ENCODE measurements around the gene ELL2. TPM values are rescaled to one million over a fixed set of nuclear protein-coding genes. Genes with fewer than 3 reads are reported as not detected.

The ELL2 gene
- polyA plus RNA-seq, 6 donors from 2014 or later, result 6.3 to 10.1 (median 8.3) TPM

DNA sequence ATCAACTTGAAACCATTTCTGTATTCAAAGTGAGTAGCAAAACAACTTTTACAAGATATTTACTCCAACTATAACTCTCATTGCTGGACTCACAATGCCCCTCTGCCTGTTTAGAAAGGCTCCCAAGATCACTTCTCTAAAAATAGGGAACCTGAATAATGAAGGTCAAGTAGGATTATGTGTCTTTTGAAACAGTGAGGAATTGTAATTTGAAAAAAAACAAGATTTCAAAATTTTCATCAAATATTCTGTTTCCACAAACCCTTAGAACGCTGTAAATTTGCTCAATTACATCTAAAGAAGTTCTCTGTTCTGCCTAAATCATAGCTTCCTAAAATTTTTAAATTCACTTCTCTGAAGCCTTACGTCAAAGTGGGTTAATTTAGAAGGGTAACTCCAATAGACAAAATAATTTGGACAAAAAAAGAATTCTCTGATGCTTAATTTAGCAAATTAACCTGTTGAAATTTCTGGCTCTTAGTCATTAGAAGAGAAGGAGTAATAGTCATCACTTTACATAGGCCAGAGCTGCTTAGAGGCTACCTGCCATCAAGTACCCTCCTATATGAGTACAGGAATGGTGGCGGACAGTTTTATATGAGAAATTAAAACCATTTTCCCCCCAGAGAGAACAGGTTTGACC lies 4.0 kb downstream of the ELL2 start:
- Mint-ChIP-seq H3K9me3 (peaks cover 0 to 4% (median 0%) of the 10 kb centered on the region in 7 donors), H3K36me3 (peaks cover 5 to 10% of the 10 kb centered on the region in 2 donors), H3K4me3 (peak overlapping the region in 1 of 8 donors; percentile 99), H3K4me1 (peaks cover 45 to 57% (median 50%) of the 10 kb centered on the region in 3 donors), H3K27me3 (no peaks in the 10 kb centered on the region), H3K27ac (no peak overlapping the region)
- ATAC-seq (ENCODE audit: low read depth in 2 of 2), result no peak
- DNase-seq, result no peak

DNA sequence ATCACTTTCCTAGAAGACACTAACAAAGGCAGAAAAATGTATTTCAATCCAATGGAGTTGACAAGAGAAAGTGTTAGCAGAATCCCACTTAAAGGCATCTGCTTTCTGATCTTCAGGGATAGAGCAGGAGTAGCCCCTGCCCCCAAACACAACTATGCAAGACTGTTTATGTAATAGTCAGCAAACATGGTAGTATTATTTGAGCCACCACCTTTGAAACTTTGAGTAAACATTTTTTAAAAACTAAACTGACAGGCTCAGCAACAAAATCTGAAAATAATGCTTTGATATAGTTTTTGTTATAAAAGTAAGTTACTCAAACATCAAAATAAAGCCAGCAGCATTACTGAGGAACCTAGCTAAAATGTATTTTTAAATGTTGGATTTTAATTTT lies 4.8 kb downstream of the ELL2 start:
- H3K36me3 Mint-ChIP-seq, result peaks cover 5 to 10% of the 10 kb centered on the region in 2 donors
- H3K4me1 Mint-ChIP-seq, result peaks cover 42 to 54% (median 44%) of the 10 kb centered on the region in 3 donors
- no peak overlapping the region for H3K27ac Mint-ChIP-seq
- H3K9me3 Mint-ChIP-seq, result peaks cover 0 to under 1% (median 0%) of the 10 kb centered on the region in 7 donors
- no peaks in the 10 kb centered on the region for H3K27me3 Mint-ChIP-seq
- peak overlapping the region in 1 of 8 donors; percentile 19 for H3K4me3 Mint-ChIP-seq
- DNase-seq, result no peak
- ATAC-seq (ENCODE audit: low read depth in 2 of 2), result no peak

DNA sequence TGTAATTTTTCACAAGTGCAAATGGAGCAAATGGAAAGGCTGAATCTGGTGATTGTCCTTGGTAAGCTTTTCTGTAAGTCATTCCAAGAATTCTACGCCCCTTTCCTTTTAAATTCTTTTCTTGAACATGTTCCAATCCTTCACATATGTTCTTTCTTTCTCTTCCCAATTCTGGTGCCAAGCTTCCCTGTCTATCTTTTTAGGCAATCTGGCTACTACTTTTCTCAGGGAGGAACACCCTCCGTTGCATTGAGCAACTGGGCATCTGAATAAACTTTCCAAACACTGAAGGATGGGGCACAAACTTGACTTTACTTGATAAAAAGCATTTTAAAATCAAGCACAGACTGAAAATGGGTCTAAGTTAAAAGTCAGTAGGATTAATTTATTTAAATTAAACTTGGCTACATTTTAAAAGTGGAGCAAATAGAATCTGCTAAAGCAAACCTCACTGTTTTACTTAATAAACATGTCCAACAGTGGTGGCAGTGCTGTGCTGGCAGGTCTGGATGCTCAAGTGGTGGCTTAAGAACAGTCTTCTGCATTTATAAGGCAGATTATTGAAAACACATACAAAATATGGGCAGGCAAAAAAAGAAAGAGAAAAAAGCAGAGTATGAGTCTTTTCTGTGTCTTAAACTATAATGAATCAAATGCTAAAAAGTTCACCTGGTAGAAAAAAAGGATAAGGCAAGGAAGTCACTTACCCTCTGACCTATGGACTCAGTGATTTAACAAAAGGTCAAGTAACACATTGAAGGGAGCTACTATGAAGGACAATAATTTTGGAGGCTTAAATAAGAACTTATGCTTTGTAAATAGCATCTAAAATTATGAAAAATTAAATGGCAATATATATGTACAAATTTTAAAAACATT lies 5.4 kb downstream of the ELL2 start:
- Mint-ChIP-seq H3K4me3 (peak overlapping the region in 2 of 8 donors; percentile 19 to 30), H3K27ac (peak overlapping the region in 1 of 6 donors; percentile 5), H3K36me3 (peaks cover 5 to 15% of the 10 kb centered on the region in 2 donors), H3K27me3 (no peaks in the 10 kb centered on the region), H3K9me3 (no peaks in the 10 kb centered on the region), H3K4me1 (peaks cover 44 to 58% (median 49%) of the 10 kb centered on the region in 3 donors)
- ATAC-seq (ENCODE audit: low read depth in 2 of 2) (no peak), DNase-seq (no peak)

DNA sequence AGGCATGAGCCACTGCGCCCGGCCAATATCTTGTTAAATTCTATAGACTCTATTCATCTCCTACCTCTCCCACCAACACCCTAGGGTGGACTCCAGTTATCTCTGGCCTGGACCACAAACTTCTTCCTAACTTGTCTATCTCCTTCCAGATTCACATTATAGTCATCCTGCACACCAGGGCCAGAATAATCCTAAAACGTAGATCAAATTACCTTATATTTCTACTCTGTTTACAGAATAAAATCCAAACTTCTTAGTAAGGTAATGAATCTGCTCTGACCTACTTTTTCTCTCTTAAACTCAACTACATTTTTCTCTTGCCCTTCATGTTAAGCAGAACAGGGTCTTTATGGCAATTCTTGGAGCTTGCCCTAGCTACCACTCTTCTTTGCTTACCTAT lies 6.9 kb downstream of the ELL2 start:
- H3K4me3 Mint-ChIP-seq, result peak overlapping the region in 4 of 8 donors; percentile 3 to 30 (median 24)
- peak overlapping the region in 2 of 6 donors; percentile 12 to 25 for H3K27ac Mint-ChIP-seq
- H3K27me3 Mint-ChIP-seq, result no peaks in the 10 kb centered on the region
- no peaks in the 10 kb centered on the region for H3K9me3 Mint-ChIP-seq
- H3K36me3 Mint-ChIP-seq, result peaks cover 5 to 15% of the 10 kb centered on the region in 2 donors
- ATAC-seq (ENCODE audit: low read depth in 2 of 2) (no peak), DNase-seq (no peak)
- H3K4me1 Mint-ChIP-seq, result peaks cover 31 to 42% (median 34%) of the 10 kb centered on the region in 3 donors

DNA sequence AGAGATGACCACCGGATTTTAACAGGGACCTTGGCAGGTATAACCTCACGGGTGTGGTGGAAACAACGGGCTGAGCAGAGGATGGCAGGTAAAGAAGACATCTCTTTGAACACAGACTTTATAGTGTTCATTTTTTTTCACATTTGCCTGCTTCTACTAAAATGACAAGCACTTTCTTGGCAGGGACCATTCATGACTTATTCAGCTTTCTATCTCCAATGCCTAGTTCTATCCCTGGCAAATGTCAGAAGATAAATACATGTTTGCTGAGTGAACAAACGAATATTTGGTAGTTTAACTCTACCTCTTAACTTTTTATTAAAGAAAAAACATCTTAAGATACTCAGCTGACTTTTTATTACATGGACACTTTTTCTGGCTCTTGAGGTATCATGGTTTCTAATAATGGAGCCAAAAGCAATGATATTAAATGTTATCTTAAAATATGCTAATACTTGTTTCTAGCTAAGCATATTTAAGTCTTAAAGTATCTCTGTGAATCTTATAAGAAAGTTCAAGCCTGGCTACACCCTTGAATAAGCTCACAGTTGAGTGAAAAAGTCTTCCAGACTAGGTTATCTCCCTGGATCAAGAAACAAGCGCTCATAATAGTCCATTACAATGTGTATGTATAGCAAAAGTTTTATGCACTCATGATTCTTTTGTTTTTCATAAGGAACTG lies 8.5 kb downstream of the ELL2 start:
- no peak for DNase-seq
- Mint-ChIP-seq H3K27ac (no peak overlapping the region), H3K4me1 (peaks cover 15 to 34% (median 23%) of the 10 kb centered on the region in 3 donors), H3K27me3 (no peaks in the 10 kb centered on the region), H3K9me3 (no peaks in the 10 kb centered on the region), H3K4me3 (peak overlapping the region in 1 of 8 donors; percentile 58), H3K36me3 (peaks cover 5 to 15% of the 10 kb centered on the region in 2 donors)
- ATAC-seq (ENCODE audit: low read depth in 2 of 2), result no peak

DNA sequence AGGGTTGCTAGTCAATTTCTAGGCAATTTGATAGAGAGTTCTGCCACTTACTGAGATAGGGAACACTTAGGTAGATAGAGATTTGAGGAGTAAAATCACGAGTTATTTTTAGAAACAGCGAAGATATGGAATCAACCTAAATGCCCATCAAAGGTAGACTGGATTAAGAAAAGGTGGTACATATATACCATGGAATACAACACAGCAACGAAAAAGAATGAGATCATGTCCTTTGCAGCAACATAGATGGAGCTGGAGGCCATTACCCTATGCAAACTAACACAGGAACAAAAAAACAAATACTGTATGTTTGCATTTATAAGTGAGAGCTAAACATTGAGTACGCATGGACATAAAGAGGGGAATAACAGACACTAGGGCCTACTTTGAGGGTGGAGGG lies 9.7 kb downstream of the ELL2 start:
- Mint-ChIP-seq H3K4me3 (no peak overlapping the region), H3K4me1 (peaks cover 14 to 34% (median 20%) of the 10 kb centered on the region in 3 donors)
- DNase-seq, result no peak

DNA sequence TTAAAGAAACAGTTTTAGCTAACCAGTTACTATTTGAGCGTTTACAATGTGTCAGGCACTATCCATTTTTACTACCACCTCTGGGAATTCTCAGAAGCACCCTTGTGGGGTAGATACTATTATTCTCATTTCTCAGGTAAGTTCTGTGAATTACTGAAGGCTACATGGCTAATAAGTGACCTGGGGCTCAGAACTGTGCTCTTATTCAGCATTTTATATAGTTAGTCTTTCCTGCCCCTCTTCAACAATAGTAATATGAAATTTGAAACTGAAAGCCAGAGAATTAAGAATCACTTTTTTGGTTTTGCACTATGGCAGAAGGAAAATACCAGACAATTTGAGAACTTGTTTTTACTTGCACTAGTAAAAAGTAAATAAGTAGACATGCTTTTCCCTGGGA lies 11.8 kb downstream of the ELL2 start:
- DNase-seq (no peak), ATAC-seq (ENCODE audit: low read depth in 2 of 2) (no peak)
- peaks cover 4 to 19% of the 10 kb centered on the region in 2 donors for H3K36me3 Mint-ChIP-seq
- no peaks in the 10 kb centered on the region for H3K27me3 Mint-ChIP-seq
- peaks cover 14 to 41% (median 30%) of the 10 kb centered on the region in 3 donors for H3K4me1 Mint-ChIP-seq
- H3K27ac Mint-ChIP-seq, result no peak overlapping the region
- peaks cover 0 to 3% (median 0%) of the 10 kb centered on the region in 7 donors for H3K9me3 Mint-ChIP-seq
- H3K4me3 Mint-ChIP-seq, result no peak overlapping the region

More for the DNA sequence above, 9.7 kb downstream of the ELL2 start:
- ATAC-seq (ENCODE audit: low read depth in 2 of 2), result no peak
- peak overlapping the region in 1 of 6 donors; percentile 8 for H3K27ac Mint-ChIP-seq
- peaks cover 5 to 15% of the 10 kb centered on the region in 2 donors for H3K36me3 Mint-ChIP-seq
- no peaks in the 10 kb centered on the region for H3K9me3 Mint-ChIP-seq
- H3K27me3 Mint-ChIP-seq, result no peaks in the 10 kb centered on the region

DNA sequence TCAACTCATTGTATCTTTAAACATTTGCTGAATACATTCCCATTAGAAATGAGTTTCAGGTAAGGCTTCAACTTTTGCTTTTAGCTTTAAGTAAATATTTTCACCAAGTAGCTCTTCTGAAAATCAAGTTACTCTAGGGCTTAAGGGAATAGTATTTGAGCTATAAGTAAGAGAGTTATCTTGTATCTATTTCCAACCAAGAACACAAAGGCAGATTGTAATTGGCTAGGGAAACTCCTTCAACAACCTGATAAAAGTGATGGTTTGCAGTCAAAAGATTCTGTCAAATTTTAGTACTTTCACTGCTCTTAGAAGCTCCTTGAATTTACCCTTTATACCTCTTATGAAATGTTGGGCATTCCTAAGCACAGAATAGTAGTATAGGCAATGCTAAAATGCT lies 13.0 kb downstream of the ELL2 start:
- Mint-ChIP-seq H3K27me3 (no peaks in the 10 kb centered on the region), H3K4me1 (peaks cover 13 to 36% (median 31%) of the 10 kb centered on the region in 3 donors), H3K9me3 (peaks cover 0 to 3% (median 0%) of the 10 kb centered on the region in 7 donors), H3K36me3 (peaks cover 5 to 13% of the 10 kb centered on the region in 2 donors), H3K4me3 (no peak overlapping the region), H3K27ac (no peak overlapping the region)
- ATAC-seq (ENCODE audit: low read depth in 2 of 2) (no peak), DNase-seq (no peak)

DNA sequence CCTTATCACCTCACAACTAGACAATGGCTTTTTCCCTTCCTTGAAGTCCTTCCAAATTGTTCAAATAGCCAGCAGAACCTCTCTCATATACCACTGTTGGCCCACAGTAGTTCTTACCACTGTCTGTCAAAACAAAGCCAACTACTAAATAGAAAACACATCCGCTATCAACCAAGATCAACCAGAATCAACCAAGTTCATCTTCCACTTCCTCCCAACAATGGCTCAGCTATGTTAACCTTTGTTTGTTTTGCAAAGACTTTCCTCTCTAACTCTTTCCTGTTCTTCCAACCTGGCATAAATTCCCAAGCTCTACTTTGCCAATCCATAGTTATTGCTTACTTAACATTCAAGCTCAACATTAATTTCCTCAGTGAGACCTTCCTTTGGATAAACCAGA lies 15.2 kb downstream of the ELL2 start:
- peaks cover 5 to 24% (median 23%) of the 10 kb centered on the region in 3 donors for H3K4me1 Mint-ChIP-seq
- no peak overlapping the region for H3K4me3 Mint-ChIP-seq
- H3K9me3 Mint-ChIP-seq, result peaks cover 0 to 3% (median 0%) of the 10 kb centered on the region in 7 donors
- H3K27me3 Mint-ChIP-seq, result no peaks in the 10 kb centered on the region
- no peak for DNase-seq
- peak overlapping the region in 2 of 6 donors; percentile 3 to 72 for H3K27ac Mint-ChIP-seq
- H3K36me3 Mint-ChIP-seq, result peaks cover 8 to 10% of the 10 kb centered on the region in 2 donors
- ATAC-seq (ENCODE audit: low read depth in 2 of 2), result no peak

DNA sequence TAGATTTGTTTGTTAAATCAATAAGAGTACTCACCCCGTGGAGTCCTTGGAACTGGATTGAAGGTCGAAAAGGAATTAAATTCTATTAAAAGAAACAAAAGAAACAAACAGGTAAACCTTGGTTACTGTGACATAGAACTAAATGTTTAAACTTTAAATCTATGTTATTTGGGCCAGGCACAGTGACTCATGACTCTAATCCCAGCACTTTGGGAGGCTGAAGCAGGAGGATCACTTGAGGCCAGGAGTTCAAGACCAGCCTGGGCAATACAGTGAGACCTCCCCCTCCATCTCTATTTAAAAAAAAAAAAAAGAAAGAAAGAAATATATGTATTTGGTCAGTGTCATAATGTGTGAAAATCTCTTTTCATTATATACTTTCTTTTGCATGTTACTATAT lies 18.7 kb downstream of the ELL2 start:
- peaks cover 3 to 23% (median 21%) of the 10 kb centered on the region in 3 donors for H3K4me1 Mint-ChIP-seq
- H3K36me3 Mint-ChIP-seq, result peaks cover 8 to 14% of the 10 kb centered on the region in 2 donors
- H3K27me3 Mint-ChIP-seq, result no peaks in the 10 kb centered on the region
- ATAC-seq (ENCODE audit: low read depth in 2 of 2) (no peak), DNase-seq (no peak)
- H3K27ac Mint-ChIP-seq, result no peak overlapping the region
- peaks cover 0 to 3% (median 0%) of the 10 kb centered on the region in 7 donors for H3K9me3 Mint-ChIP-seq
- H3K4me3 Mint-ChIP-seq, result no peak overlapping the region

DNA sequence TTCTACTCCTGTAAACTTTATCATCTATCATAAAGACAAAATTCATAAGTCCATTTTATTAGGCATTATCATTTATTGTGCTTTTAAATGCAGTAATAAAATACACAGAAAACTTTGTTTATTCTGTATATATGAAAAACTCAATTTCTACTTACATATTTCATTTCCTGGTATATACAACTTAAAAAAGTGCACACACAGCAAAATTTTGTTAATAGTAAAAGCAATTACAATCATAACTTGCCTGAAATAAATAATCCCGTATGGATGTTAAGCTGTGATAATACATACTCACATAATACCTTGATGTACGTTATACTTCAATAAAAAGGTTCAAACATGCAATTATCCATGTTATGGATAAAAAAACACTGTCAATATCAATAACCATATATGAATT lies 19.2 kb downstream of the ELL2 start:
- Mint-ChIP-seq H3K27ac (no peak overlapping the region), H3K4me1 (peaks cover 3 to 23% (median 21%) of the 10 kb centered on the region in 3 donors), H3K9me3 (peaks cover 0 to 3% (median 0%) of the 10 kb centered on the region in 7 donors), H3K4me3 (no peak overlapping the region), H3K27me3 (no peaks in the 10 kb centered on the region), H3K36me3 (peaks cover 8 to 14% of the 10 kb centered on the region in 2 donors)
- DNase-seq (no peak), ATAC-seq (ENCODE audit: low read depth in 2 of 2) (no peak)

DNA sequence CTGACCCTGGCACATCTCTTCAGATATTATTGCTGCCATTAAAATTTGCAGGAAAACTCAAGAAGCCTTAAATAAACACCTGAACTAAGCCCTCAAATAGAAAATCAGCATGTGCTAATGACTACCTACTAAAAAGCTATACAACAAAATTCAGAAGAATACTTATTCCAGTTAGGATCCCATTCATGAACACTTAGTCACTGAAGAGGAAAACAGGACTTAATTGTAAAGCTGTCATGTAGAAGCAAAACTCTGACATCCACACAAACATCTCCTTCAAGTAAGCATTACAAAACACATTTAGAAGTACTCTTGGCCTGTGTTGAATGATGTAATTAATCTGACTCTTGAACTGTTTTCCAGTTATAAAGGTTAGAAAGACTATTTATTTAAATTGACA lies 19.9 kb downstream of the ELL2 start:
- Mint-ChIP-seq H3K27ac (no peak overlapping the region), H3K36me3 (peaks cover 6 to 14% of the 10 kb centered on the region in 2 donors), H3K4me3 (no peak overlapping the region), H3K4me1 (peaks cover 3 to 22% (median 21%) of the 10 kb centered on the region in 3 donors), H3K27me3 (no peaks in the 10 kb centered on the region), H3K9me3 (peaks cover 0 to 3% (median 0%) of the 10 kb centered on the region in 7 donors)
- DNase-seq (no peak), ATAC-seq (ENCODE audit: low read depth in 2 of 2) (no peak)
